Keratinocyte (primary cell): Measurements from ENCODE around the gene POLA1.

Experiments used
- CTCF ChIP-seq, 3 experiments: IDR thresholded peaks in 1 of 3; conservative IDR thresholded peaks in 1 of 3; optimal IDR thresholded peaks in 1 of 3; 2 replicates in 2 of 3; 3 replicates in 1 of 3; pipeline versions ENCODE3 to v1.5.1; 2011; ENCODE audit warnings: low read length in 3 of 3, mild to moderate bottlenecking in 3 of 3, moderate library complexity in 2 of 3, control low read depth in 1 of 3, inconsistent platforms in 1 of 3; ENCODE audit not compliant: insufficient read depth in 2 of 3; ENCODE audit errors: extremely low read depth in 1 of 3
- EZH2 ChIP-seq: IDR thresholded peaks from one replicate; pipeline ENCODE4 v1.6.1; 2012; ENCODE audit warnings: inconsistent platforms, mild to moderate bottlenecking, low read length, moderate library complexity

DNA sequence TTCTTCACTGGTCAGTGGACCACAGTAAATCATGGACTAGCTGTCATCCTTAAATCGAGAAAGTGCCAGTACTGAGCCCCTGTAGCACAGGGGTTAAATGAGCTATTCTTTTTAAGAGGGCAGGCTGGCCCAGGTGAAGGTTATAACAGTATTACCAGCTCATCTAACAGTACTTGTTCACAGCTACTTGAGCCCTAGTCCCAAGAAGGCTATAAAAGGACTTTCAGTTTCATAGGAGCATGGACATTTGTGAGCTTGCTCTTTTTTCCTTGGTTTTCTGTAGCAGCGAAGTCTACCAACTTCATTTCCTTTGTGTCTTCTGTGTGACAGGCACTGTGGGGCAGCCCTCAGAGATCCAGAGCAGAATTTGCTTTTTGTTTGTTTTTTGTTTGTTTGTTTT is 261.0 kb downstream of the POLA1 start:
- no peak for TF ChIP-seq EZH2
- no peak for TF ChIP-seq CTCF (optimal IDR thresholded peaks at IDR 0.05 in 1 of 3, IDR thresholded peaks at IDR 0.05 in 1 of 3, conservative IDR thresholded peaks at IDR 0.05 in 1 of 3; ENCODE audit: extremely low read depth in 1 of 3, insufficient read depth in 2 of 3, low read length in 3 of 3)
